GM19238 (cell line): ENCODE measurements around the gene ANKRD36.
"Not testable (repeated sequence)": the region's sequence is repeated elsewhere in the genome, so short reads cannot be mapped to it uniquely, and the experiment has no call there.

Experiments
- DNase-seq: peaks from one replicate; pipeline ENCODE4 v3.0.0; 2011; ENCODE audit warnings: low spot score; ENCODE audit not compliant: insufficient read length

Gene ANKRD36

GRCh38 chr2:97112320-97113049, 468 bp upstream of the ANKRD36 start:
- not testable (repeated sequence) for DNase-seq

GRCh38 chr2:97113882-97114255, 916 bp downstream of the ANKRD36 start:
- not testable (repeated sequence) for DNase-seq

DNA sequence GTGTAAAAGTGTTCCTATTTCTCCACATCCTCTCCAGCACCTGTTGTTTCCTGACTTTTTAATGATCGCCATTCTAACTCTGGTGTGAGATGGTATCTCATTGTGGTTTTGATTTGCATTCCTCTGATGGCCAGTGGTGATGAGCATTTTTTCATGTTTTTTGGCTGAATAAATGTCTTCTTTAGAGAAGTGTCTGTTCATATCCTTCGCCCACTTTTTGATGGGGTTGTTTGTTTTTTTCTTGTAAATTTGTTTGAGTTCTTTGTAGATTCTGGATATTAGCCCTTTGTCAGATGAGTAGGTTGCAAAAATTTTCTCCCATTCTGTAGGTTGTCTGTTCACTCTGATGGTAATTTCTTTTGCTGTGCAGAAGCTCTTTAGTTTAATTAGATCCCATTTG, 16.1 kb downstream of the ANKRD36 start:
- DNase-seq, result not testable (repeated sequence)

DNA sequence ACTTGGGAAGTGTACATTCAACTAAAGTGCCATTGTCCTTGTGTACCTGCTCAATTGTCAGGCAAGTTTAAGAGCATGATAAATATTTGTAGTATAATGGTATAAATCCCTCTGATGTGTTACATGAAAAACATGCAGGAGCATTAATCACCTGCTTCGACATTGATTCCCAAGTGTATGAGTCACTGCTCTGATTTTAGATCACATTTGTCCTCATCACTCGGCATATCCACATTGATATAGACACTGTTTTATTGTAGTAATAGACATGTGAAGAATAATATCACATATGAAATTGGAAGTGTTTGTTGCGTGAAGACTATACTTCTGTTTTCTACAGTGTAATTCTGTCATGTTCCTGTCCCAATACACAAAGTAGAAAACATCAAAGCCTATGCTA, 31.1 kb downstream of the ANKRD36 start:
- not testable (repeated sequence) for DNase-seq

GRCh38 chr2:97166548-97166947, 53.6 kb downstream of the ANKRD36 start:
- not testable (repeated sequence) for DNase-seq

DNA sequence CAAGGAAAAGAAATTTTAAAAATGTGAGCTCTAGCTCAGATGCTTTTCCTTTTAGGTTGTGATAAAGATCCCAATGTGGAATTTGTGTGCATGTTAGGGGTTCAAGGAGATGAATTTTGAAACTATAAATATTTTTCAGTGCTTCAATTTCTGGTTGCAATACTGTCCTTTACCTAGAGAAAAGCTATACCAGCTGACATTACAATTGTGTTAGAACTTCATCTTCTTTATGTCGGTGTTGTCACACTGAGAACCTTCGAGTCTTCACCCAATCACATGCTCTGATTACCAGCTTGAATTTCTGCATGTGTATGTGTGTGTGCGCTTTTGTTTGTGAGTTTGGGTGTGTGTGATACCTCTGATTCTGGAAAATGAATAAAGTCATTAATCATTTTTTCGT, 55.0 kb downstream of the ANKRD36 start:
- DNase-seq, result not testable (repeated sequence)

GRCh38 chr2:97168583-97168982, 55.6 kb downstream of the ANKRD36 start:
- DNase-seq, result not testable (repeated sequence)

DNA sequence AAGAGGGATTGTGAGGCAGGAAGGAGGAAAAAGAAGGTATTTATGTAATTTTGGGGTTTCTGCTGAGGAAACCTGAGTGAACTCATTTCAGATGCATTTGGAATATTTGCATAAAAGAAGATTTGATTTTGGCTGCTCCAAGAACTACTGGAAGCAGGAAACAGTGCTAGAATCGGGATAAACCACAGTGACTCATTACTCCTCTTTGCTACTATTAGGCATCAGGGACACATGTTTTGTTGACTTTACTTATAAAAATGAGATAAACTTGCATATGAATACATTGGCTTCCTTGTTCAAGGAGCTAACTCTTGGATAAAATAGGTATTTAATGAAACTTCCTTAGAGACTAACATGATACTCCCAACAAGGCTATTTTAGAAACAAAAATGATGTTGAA, 67.4 kb downstream of the ANKRD36 start:
- not testable (repeated sequence) for DNase-seq

DNA sequence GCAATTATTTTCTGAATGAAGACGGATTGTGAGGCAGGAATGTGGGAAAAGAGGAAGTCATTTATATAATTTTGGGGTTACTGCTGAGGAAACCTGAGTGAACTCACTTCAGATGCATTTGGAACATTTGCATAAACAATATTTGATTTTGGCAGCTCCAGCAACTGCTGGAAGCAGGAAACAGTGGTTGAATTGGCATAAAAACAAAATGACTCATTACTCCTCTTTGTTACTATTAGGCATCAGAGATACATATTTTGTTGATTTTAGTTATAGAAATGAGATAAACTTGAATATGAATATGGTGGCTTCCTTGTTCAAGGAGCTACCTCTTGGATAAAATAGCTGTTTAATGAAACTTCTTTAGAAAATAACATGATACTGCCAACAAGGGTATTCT, 82.4 kb downstream of the ANKRD36 start:
- DNase-seq, result not testable (repeated sequence)

DNA sequence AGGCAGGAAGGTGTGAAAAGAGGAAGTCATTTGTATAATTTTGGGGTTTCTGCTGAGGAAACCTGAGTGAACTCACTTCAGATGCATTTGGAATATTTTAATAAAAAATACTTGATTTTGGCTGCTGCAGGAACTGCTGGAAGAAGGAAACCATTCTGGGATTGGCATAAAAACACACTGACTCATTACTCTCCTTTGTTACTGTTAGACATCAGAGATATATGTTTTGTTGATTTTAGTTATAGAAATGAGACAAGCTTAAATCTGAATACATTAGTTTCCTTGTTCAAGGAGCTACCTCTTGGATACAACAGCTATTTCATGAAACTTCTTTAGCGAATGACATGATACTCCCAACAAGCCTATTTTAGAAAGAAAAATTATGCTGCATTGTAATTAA, 84.3 kb downstream of the ANKRD36 start:
- not testable (repeated sequence) for DNase-seq

DNA sequence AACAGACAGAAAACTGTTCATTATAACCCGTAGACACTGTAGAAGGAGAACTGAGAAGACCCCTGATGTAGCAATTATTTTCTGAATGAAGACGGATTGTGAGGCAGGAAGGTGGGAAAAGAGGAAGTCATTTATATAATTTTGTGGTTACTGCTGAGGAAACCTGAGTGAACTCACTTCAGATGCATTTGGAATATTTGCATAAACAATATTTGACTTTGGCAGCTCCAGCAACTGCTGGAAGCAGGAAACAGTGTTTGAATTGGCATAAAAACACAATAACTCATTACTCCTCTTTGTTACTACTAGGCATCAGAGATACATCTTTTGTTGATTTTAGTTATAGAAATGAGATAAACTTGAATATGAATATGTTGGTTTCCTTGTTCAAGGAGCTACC, 87.9 kb downstream of the ANKRD36 start:
- not testable (repeated sequence) for DNase-seq

DNA sequence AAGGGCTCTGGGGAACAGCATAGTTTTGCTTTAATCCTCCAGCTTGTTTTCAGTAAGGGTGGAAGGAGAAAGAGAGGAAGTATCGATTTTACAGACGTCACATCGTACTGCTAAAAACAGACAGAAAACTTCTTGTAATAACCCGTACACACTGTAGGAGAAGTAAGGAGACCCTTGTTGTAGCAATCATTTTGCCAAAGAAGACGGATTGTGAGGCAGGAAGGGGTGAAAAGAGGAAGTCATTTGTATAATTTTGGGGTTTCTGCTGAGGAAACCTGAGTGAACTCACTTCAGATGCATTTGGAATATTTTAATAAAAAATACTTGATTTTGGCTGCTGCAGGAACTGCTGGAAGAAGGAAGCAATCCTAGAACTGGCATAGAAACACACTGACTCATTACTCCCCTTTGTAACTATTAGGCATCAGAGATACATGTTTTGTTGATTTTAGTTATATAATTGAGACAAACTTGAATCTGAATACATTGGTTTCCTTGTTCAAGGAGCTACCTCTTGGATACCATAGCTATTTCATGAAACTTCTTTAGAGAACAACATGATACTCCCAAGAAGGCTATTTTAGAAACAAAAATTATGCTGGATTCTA, 89.8 kb downstream of the ANKRD36 start:
- DNase-seq, result not testable (repeated sequence)

DNA sequence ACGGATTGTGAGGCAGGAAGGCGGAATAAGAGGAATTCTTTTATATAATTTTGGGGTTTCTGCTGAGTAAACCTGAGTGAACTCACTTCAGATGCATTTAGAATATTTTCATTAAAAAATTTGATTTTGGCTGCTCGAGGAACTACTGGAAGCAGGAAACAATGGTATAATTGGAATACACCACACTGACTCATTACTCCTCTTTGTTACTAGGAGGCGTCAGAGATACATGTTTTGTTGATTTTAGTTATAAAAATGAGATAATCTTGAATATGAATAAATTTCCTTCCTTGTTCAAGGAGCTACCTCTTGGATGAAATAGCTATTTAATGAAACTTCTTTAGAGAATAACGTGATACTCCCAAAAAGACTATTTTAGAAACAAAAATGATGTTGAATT, 97.4 kb downstream of the ANKRD36 start:
- DNase-seq, result no peak

- DNase-seq, result not testable (repeated sequence)
Observed at GRCh38 chr2:97215025-97215424, 102.1 kb downstream of the ANKRD36 start.

DNA sequence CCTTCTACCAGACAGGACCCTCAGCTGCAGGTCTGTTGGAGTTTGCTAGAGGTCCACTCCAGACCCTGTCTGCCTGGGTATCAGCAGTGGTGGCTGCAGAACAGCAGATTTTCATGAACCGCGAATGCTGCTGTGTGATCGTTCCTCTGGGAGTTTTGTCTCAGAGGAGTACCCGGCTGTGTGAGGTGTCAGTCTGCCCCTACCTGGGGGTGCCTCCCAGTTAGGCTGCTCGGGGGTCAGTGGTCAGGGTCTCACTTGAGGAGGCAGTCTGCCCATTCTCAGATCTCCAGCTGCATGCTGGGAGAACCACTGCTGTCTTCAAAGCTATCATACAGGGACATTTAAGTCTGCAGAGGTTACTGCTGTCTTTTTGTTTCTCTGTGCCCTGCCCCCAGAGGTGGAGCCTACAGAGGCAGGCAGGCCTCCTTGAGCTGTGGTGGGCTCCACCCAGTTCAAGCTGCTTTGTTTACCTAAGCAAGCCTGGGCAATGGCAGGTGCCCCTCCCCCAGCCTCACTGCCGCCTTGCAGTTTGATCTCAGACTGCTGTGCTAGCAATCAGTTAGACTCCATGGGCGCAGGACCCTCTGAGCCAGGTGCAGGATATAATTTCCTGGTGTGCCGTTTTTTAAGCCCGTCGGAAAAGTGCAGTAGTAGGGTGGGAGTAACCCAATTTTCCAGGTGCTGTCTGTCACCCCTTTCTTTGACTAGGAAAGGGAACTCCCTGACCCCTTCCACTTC, 118.1 kb downstream of the ANKRD36 start:
- DNase-seq, result not testable (repeated sequence)

DNA sequence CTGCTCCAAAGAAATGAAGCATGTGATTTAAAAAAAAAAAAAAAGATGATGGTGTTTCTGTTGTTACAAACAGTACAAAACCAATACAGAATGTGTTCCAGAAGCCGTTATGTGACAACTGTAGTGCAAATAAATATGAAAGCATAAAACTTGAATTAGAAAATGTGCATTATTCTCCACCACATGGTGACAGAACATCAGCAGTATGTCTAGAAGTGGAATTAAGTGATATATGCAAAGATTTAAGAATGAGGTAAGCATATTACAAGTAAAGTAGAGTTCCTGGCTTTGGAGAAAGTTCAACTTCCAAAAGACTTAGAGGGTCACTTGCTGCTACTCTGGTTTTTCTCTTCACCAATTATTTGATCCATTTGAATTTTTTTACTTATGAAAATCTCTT, 120.0 kb downstream of the ANKRD36 start:
- not testable (repeated sequence) for DNase-seq

DNA sequence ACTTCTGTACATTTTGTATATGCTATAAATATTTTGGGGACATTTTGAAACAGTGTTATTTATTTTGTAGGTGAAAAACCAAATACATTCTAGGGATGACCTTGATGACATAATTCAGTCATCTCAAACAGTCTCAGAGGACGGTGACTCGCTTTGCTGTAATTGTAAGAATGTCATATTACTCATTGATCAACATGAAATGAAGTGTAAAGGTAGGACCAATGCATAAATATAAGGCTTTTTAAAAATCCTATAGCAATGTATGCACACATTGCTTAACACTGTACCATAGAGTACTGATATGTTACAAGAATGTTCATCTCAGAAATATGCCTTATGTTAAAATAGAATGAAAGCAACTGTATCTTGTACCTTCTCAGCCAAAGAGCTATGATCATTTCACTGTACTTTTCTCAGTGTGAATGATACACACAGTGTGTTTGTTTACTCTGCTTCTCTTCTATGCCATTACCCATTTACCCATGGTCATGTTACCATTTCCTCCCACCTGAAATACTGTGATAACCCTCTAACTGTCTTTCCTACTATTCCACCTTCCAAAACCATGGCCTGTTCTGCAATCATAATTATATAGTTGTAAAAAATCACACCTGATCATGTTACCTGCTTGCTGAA, 120.8 kb downstream of the ANKRD36 start:
- not testable (repeated sequence) for DNase-seq

- DNase-seq, result not testable (repeated sequence)
Observed at GRCh38 chr2:97261192-97261591, 148.2 kb downstream of the ANKRD36 start.

GRCh38 chr2:97266449-97266848, 153.5 kb downstream of the ANKRD36 start:
- not testable (repeated sequence) for DNase-seq

- no peak for DNase-seq
Observed at GRCh38 chr2:97267411-97268074, 154.6 kb downstream of the ANKRD36 start.

DNA sequence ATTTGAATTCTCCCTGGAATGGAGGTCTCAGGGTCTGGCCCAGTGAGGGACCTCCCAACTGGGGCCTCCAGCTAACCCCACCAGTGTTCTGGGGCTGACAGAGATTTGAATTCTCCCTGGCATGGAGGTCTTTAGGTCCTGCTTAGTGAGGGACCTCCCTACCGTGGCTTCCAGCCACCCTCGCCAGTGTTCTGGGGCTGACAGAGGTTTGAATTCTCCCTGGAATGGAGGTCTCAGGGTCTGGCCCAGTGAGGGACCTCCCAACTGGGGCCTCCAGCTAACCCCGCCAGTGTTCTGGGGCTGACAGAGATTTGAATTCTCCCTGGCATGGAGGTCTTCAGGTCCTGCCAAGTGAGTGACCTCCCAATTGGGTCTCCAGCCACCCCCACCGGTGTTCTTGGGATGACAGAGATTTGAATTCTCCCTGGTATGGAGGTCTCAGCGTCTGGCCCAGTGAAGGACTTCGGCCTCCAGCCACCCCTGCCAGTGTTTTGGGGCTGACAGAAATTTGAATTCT, 155.2 kb downstream of the ANKRD36 start:
- DNase-seq, result not testable (repeated sequence)
